ENCODE results near the gene PCP4L1. TPM values are rescaled to one million over a fixed set of nuclear protein-coding genes. Genes with fewer than 3 reads are reported as not detected.

PCP4L1 gene
- total and polyA plus RNA-seq, 12 donors = 0.11 to 0.39 (median 0.27) TPM; not detected in 6

- H3K4me3 ChIP-seq = peak within 1 kb of the TSS in 1 of 4 donors; percentile 29
- peaks cover 0 to 50% of the 10 kb centered on the region in 2 donors for H3K36me3 ChIP-seq (replicated peaks in 1 of 2)
- no peaks in the 10 kb centered on the region for H3K27me3 ChIP-seq
- H3K4me1 ChIP-seq (replicated peaks in 1 of 2) = peaks cover 0 to 10% of the 10 kb centered on the region in 2 donors
- no peaks in the 10 kb centered on the region for H3K9me3 ChIP-seq (replicated peaks in 1 of 3)
- DNase-seq = peak in 4 of 7 donors; percentile 47 to 74 (median 55)
- H3K27ac ChIP-seq = peak within 1 kb of the TSS in 4 of 5 donors; percentile 28 to 85 (median 58)
- intact Hi-C loops (cut with DNase I) = no loop called here
- 72 to 84% (median 81%) methylated on average over 9 to 10 of the region's 10 CpGs for WGBS, 4 donors
- TF ChIP-seq POLR2A (IDR thresholded peaks at IDR 0.05) = peak; percentile 30 to 49
- no peak for TF ChIP-seq CTCF (IDR thresholded peaks at IDR 0.05)
Measured at GRCh38 chr1:161215076-161215475, 43.5 kb upstream of the PCP4L1 start, which contains the start of gene FCER1G. Gene FCER1G, plus strand, starts transcription at chr1:161215295. Its CDS starts 27 bp downstream, at chr1:161215322.

GRCh38 chr1:161216945-161217712 is 41.4 kb upstream of the PCP4L1 start:
- Histone ChIP-seq H3K27me3 (no peaks in the 10 kb centered on the region), H3K27ac (peak overlapping the region; percentile 36 to 88 (median 63)), H3K4me3 (peak overlapping the region in 1 of 4 donors; percentile 29), H3K9me3 (replicated peaks in 1 of 3) (no peaks in the 10 kb centered on the region), H3K36me3 (replicated peaks in 1 of 2) (peaks cover 0 to 29% of the 10 kb centered on the region in 2 donors), H3K4me1 (replicated peaks in 1 of 2) (peaks cover 0 to 8% of the 10 kb centered on the region in 2 donors)
- peak in 3 of 7 donors; percentile 18 to 40 (median 21) for DNase-seq
- intact Hi-C loops (cut with DNase I) = no loop called here
- TF ChIP-seq POLR2A (IDR thresholded peaks at IDR 0.05) = no peak
- no peak for TF ChIP-seq CTCF (IDR thresholded peaks at IDR 0.05)
- WGBS, 4 donors = 18 to 41% (median 35%) methylated on average over 7 of the region's 7 CpGs

DNA sequence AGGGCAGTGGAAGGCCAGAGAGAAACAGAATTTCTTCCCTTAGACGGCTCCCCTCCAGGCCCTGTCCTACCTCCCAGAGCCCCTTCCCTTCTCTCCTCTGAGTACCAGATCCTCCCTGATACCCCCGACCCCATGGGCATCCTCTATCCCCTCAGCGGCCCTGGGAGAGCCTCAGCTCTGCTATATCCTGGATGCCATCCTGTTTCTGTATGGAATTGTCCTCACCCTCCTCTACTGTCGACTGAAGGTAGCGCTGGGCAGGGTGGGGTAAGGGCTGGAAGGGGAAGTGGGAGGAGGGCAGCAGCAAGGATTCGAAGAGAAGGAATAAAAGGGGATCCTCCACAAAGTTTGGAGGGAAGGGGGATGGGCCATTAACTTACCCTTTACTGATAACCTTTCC is 40.7 kb upstream of the PCP4L1 start:
- DNase-seq = peak in 1 of 7 donors; percentile 7
- WGBS, 4 donors = 58 to 80% (median 73%) methylated on average over 6 of the region's 6 CpGs
- TF ChIP-seq POLR2A (IDR thresholded peaks at IDR 0.05) (no peak), CTCF (IDR thresholded peaks at IDR 0.05) (no peak)
- intact Hi-C loops (cut with DNase I) = no loop called here
- H3K27ac ChIP-seq = peak overlapping the region in 4 of 5 donors; percentile 27 to 88 (median 53)
- peaks cover 0 to 8% of the 10 kb centered on the region in 2 donors for H3K4me1 ChIP-seq (replicated peaks in 1 of 2)
- no peaks in the 10 kb centered on the region for H3K9me3 ChIP-seq (replicated peaks in 1 of 3)
- peaks cover 0 to 22% of the 10 kb centered on the region in 2 donors for H3K36me3 ChIP-seq (replicated peaks in 1 of 2)
- H3K4me3 ChIP-seq = peak overlapping the region in 1 of 4 donors; percentile 15
- H3K27me3 ChIP-seq = no peaks in the 10 kb centered on the region

DNA sequence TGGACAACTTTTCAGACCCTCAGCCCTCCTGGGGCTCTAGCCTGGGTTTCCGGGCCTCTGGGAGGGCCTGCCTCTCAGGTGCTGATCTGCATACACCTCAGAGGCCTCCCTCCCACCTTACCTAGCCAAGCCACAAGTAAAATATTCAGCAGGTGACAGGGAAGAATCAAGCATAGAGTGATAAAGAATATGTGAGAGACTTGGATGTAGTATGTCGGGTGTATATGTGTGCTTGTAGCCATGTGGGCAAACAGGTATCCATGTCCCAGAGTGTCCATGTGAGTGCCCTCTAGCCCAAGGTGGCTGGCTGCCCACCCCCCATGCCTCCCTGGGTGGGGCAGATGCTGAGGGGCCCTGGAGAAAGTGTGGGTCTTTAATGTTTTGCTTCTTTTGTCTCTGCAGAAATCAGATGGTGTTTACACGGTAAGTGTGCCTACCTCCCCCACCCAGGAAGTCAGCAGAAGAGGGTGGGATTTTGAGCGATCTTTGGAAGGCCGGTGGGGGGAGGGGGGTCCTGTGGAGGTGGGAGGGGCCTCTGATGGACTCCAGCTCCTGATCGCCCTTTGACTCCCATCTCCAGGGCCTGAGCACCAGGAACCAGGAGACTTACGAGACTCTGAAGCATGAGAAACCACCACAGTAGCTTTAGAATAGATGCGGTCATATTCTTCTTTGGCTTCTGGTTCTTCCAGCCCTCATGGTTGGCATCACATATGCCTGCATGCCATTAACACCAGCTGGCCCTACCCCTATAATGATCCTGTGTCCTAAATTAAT is 40.1 kb upstream of the PCP4L1 start:
- no peak for TF ChIP-seq CTCF (IDR thresholded peaks at IDR 0.05)
- no peak for TF ChIP-seq POLR2A (IDR thresholded peaks at IDR 0.05)
- H3K27ac ChIP-seq = peak overlapping the region in 1 of 5 donors; percentile 77

More for the DNA sequence above, 40.1 kb upstream of the PCP4L1 start:
- no peaks in the 10 kb centered on the region for H3K9me3 ChIP-seq (replicated peaks in 1 of 3)
- intact Hi-C loops (cut with DNase I) = no loop called here
- H3K27me3 ChIP-seq = no peaks in the 10 kb centered on the region
- H3K4me3 ChIP-seq = peak overlapping the region in 1 of 4 donors; percentile 15
- 70 to 80% (median 76%) methylated on average over 7 to 8 of the region's 8 CpGs for WGBS, 4 donors
- peaks cover 0 to 8% of the 10 kb centered on the region in 2 donors for H3K4me1 ChIP-seq (replicated peaks in 1 of 2)
- peaks cover 0 to 15% of the 10 kb centered on the region in 2 donors for H3K36me3 ChIP-seq (replicated peaks in 1 of 2)
- DNase-seq = peak in 1 of 7 donors; percentile 9

Measured in adrenal gland (tissue), 12 donors.